Tibial artery (tissue), 4 donors: Measurements from ENCODE around the gene UFL1.

ENCODE experiments used
- DNase-seq, 2 donors: peaks; one replicate each; pipeline ENCODE4 v3.0.0-alpha.2; 2019
- H3K27ac ChIP-seq, 2 donors: fragments of 200-600 bp; sonication (generic) in 1 of 2; 1 replicate in 1 of 2; 2 replicates in 1 of 2; pipeline ENCODE4 v1.5.1; 2018 to 2019; ENCODE audit warnings: mild to moderate bottlenecking in 1 of 2
- H3K27me3 ChIP-seq, 2 donors: fragments of 200-600 bp; sonication (generic) in 1 of 2; one replicate each; pipeline versions ENCODE4 v1.5.1 to v1.6.0; 2016 to 2019
- H3K36me3 ChIP-seq, 3 donors: fragments of 200-600 bp; sonication (generic) in 2 of 3; one replicate each; pipeline ENCODE4 v1.5.1; 2016 to 2019; ENCODE audit warnings: mild to moderate bottlenecking in 2 of 3
- H3K4me1 ChIP-seq, 4 donors: fragments of 200-600 bp; sonication (generic) in 2 of 4; 1 replicate in 3 of 4; 2 replicates in 1 of 4; pipeline ENCODE4 v1.5.1; 2016 to 2019
- H3K4me3 ChIP-seq, 2 donors: fragments of 200-600 bp; sonication (generic) in 1 of 2; 1 replicate in 1 of 2; 2 replicates in 1 of 2; pipeline ENCODE4 v1.5.1; 2018 to 2019; ENCODE audit warnings: mild to moderate bottlenecking in 2 of 2
- H3K9me3 ChIP-seq, 3 donors: fragments of 200-600 bp; sonication (generic) in 1 of 3; one replicate each; pipeline ENCODE4 v1.5.1; 2016 to 2019
- intact Hi-C: fragments of 100-400 bp; cut with DNase I; formaldehyde crosslinking; loops from one replicate; pipeline ENCODE4 v1.15.0; 2023; ENCODE audit warnings: low total_unique reads
- TF ChIP-seq, protein P1 (sequence below), 2 experiments: fragments of 200-600 bp in 1 of 2; fragments of 450-650 bp in 1 of 2; IDR thresholded peaks; one replicate each; pipeline ENCODE4 v1.5.1; 2017 to 2019; ENCODE audit warnings: antibody characterized with exemption in 2 of 2, mild to moderate bottlenecking in 1 of 2, moderate library complexity in 1 of 2

UFL1 gene

DNA sequence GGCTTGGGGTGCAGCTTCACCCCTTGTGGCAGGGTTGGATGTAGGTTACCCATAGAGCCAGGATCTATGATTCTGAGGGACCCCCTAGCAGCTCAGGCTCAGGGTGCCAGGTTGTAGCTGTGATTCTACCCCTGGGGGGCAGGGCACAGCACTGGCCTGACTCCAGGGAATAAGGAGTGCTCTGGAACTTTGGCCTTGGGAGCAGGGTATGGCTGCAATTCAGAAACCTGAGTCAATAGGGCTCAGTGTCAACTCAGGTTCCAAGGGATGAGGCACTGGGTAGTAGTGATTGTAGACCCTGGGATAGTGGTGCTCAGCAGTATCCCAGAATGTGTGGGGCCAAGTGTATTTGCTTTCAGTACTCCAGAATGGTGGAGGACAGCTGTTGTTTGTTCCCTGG lies 49.9 kb downstream of the UFL1 start:
- Histone ChIP-seq H3K4me3 (peak overlapping the region in 1 of 2 donors; percentile 18), H3K36me3 (peaks cover 0 to 12% (median 7%) of the 10 kb centered on the region in 3 donors), H3K27ac (peak overlapping the region; percentile 74 to 77), H3K4me1 (peaks cover 0 to 58% (median 13%) of the 10 kb centered on the region in 4 donors), H3K27me3 (no peaks in the 10 kb centered on the region), H3K9me3 (peaks cover 0 to 21% (median 17%) of the 10 kb centered on the region in 3 donors)
- intact Hi-C loops, result no loop called here
- no peak for DNase-seq
- TF ChIP-seq, protein P1, sequence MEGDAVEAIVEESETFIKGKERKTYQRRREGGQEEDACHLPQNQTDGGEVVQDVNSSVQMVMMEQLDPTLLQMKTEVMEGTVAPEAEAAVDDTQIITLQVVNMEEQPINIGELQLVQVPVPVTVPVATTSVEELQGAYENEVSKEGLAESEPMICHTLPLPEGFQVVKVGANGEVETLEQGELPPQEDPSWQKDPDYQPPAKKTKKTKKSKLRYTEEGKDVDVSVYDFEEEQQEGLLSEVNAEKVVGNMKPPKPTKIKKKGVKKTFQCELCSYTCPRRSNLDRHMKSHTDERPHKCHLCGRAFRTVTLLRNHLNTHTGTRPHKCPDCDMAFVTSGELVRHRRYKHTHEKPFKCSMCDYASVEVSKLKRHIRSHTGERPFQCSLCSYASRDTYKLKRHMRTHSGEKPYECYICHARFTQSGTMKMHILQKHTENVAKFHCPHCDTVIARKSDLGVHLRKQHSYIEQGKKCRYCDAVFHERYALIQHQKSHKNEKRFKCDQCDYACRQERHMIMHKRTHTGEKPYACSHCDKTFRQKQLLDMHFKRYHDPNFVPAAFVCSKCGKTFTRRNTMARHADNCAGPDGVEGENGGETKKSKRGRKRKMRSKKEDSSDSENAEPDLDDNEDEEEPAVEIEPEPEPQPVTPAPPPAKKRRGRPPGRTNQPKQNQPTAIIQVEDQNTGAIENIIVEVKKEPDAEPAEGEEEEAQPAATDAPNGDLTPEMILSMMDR (IDR thresholded peaks at IDR 0.05), result no peak

DNA sequence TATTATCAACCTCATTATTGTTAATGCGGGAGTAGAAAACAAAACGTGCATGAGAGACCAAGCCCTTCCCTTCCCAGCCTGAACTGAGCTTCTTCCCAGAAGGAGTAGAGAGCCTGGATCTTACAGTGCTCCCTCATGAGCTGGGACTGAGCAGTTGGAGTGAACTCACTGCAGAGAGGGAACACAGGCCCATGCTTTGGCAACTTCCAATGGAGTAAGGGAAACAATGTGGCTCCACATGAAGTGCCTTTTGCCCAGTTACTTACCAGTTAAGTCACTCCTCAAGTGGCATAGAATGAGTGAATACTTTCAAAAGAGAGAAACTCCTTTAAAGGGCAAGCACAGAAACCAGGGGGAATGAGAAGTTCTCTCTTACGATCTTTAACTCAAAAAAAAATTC lies 53.8 kb downstream of the UFL1 start:
- Histone ChIP-seq H3K4me3 (peak overlapping the region in 1 of 2 donors; percentile 27), H3K27me3 (no peaks in the 10 kb centered on the region), H3K27ac (peak overlapping the region; percentile 74 to 77), H3K9me3 (peaks cover 0 to 13% (median 11%) of the 10 kb centered on the region in 3 donors), H3K36me3 (peaks cover 0 to 6% (median under 1%) of the 10 kb centered on the region in 3 donors), H3K4me1 (peaks cover 0 to 96% (median 24%) of the 10 kb centered on the region in 4 donors)
- no peak for DNase-seq
- TF ChIP-seq, protein P1 (IDR thresholded peaks at IDR 0.05), result no peak
- intact Hi-C loops, result no loop called here

- H3K27me3 ChIP-seq, result no peaks in the 10 kb centered on the region
- peaks cover 0 to 5% (median 4%) of the 10 kb centered on the region in 3 donors for H3K9me3 ChIP-seq
- TF ChIP-seq, protein P1 (IDR thresholded peaks at IDR 0.05), result no peak
- H3K27ac ChIP-seq, result peak overlapping the region; percentile 74 to 77
- intact Hi-C loops, result no loop called here
- no peak for DNase-seq
- H3K4me1 ChIP-seq, result peaks cover 0 to 100% (median 27%) of the 10 kb centered on the region in 4 donors
- peak overlapping the region in 1 of 2 donors; percentile 27 for H3K4me3 ChIP-seq
- no peaks in the 10 kb centered on the region for H3K36me3 ChIP-seq
These were observed 54.6 kb downstream of the UFL1 start for GRCh38 chr6:96576221-96576620.

DNA sequence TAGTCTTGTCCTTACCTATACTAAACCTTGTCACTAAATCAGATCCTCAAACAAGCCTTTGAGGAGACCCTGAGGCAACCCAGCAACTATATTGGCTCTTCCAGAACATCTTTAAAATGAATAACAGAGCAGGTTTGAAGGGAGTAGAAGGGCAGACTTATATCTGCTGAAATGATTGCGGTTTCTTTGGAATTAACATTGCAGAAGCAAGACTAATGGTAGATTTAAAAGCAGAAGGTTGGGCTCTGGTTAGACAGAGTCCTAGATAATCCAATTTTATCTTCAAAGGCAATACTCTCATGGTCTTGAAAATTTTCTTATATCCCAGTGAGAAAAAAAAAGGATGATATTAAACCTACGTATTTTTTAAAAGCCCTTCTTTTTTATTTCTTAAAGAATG lies 60.4 kb downstream of the UFL1 start:
- intact Hi-C loops, result no loop called here

DNA sequence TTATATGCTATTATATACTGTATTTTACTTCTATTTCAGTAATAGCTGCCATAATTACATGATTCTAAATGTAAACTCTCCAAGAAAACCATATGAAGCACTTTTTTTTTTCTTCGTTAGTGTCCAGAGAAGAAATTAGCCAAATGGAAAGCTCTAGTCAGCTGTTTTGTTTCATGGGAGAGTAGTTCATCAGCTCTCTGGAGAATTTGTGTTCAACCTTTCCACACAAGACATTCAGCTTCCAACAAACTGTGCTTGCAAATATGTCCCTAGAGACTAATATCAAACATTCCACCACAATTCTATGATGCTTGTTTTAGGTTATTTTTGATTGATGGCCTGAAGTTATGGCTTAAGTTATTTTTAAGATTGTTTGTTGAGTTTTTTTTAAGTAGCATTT lies 60.8 kb downstream of the UFL1 start:
- H3K4me3 ChIP-seq, result no peak overlapping the region
- H3K36me3 ChIP-seq, result no peaks in the 10 kb centered on the region
- H3K27me3 ChIP-seq, result no peaks in the 10 kb centered on the region
- no peaks in the 10 kb centered on the region for H3K9me3 ChIP-seq
- TF ChIP-seq, protein P1 (IDR thresholded peaks at IDR 0.05), result no peak
- intact Hi-C loops, result no loop called here
- peaks cover 0 to 96% (median 22%) of the 10 kb centered on the region in 4 donors for H3K4me1 ChIP-seq
- no peak for DNase-seq
- H3K27ac ChIP-seq, result peak overlapping the region; percentile 74 to 77

More for the DNA sequence above, 60.4 kb downstream of the UFL1 start:
- no peaks in the 10 kb centered on the region for H3K9me3 ChIP-seq
- no peaks in the 10 kb centered on the region for H3K36me3 ChIP-seq
- H3K27ac ChIP-seq, result peak overlapping the region; percentile 74 to 77
- no peak overlapping the region for H3K4me3 ChIP-seq
- TF ChIP-seq, protein P1 (IDR thresholded peaks at IDR 0.05), result no peak
- H3K4me1 ChIP-seq, result peaks cover 0 to 99% (median 22%) of the 10 kb centered on the region in 4 donors
- no peaks in the 10 kb centered on the region for H3K27me3 ChIP-seq
- no peak for DNase-seq

DNA sequence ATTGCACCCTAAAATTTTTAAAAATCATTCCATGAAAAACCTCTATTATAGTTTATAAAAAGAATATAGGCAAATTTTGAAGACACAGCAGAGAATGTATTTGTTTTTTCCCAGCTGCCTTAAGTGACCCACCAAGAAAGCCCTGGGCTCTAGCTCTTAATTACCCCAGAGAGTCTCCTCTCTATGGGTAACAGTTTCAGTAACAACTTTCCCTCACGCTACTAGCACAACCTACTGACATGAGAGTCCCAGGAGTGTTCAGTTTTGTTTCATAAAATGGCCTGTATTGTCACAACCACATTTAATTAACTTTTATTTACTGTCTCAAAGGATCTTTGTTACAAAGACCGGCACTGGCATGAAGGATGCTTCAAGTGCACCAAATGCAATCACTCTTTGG lies 82.8 kb downstream of the UFL1 start:
- Histone ChIP-seq H3K4me3 (no peak overlapping the region), H3K27me3 (no peaks in the 10 kb centered on the region), H3K36me3 (peaks cover 12 to 55% (median 39%) of the 10 kb centered on the region in 3 donors), H3K4me1 (peaks cover 0 to 100% (median 41%) of the 10 kb centered on the region in 4 donors), H3K9me3 (no peaks in the 10 kb centered on the region), H3K27ac (peak overlapping the region; percentile 83)
- intact Hi-C loops, result no loop called here
- no peak for DNase-seq
- TF ChIP-seq, protein P1 (IDR thresholded peaks at IDR 0.05), result no peak
